Measurements from ENCODE around the gene ZNF691.

The ZNF691 gene

DNA sequence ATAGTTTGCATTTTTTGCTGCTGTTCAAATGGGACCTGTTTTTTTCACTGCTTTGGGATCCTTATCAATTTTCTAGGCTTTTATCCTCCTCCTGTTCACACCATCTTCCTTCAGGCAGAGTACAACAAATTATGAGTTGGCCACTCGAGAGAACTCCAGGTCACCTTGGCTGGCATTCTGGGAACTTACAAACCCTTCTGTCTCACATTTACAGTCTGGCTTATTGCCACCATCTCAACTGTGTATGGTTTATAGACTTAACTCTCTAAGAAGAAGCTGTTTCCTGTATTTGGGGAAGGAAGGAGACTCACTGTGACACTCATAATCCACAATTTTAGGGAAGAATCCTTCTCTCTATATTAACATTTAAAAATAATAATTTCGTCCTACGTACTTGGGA lies 5.4 kb upstream of the ZNF691 start:
- TF ChIP-seq, protein P1, sequence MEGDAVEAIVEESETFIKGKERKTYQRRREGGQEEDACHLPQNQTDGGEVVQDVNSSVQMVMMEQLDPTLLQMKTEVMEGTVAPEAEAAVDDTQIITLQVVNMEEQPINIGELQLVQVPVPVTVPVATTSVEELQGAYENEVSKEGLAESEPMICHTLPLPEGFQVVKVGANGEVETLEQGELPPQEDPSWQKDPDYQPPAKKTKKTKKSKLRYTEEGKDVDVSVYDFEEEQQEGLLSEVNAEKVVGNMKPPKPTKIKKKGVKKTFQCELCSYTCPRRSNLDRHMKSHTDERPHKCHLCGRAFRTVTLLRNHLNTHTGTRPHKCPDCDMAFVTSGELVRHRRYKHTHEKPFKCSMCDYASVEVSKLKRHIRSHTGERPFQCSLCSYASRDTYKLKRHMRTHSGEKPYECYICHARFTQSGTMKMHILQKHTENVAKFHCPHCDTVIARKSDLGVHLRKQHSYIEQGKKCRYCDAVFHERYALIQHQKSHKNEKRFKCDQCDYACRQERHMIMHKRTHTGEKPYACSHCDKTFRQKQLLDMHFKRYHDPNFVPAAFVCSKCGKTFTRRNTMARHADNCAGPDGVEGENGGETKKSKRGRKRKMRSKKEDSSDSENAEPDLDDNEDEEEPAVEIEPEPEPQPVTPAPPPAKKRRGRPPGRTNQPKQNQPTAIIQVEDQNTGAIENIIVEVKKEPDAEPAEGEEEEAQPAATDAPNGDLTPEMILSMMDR (conservative IDR thresholded peaks at IDR 0.05; ENCODE audit: low read length): no peak
- TF ChIP-seq EZH2phosphoT487 (IDR thresholded peaks at IDR 0.05; ENCODE audit: borderline replicate concordance): no peak
- H3K4me2 ChIP-seq (ENCODE audit: low read depth, low read length, poor library complexity, severe bottlenecking): no peak overlapping the region
- no peaks in the 10 kb centered on the region for H3K9me3 ChIP-seq (ENCODE audit: insufficient read depth, low read depth, low read length)
- H3K79me2 ChIP-seq (ENCODE audit: insufficient read depth, low read length): no peaks in the 10 kb centered on the region
- H4K20me1 ChIP-seq (ENCODE audit: insufficient read depth, low read length, poor library complexity, severe bottlenecking): no peaks in the 10 kb centered on the region
- H3K9ac ChIP-seq (ENCODE audit: low read depth, low read length, poor library complexity, severe bottlenecking): no peak overlapping the region
- H3K36me3 ChIP-seq (ENCODE audit: insufficient read depth, low read length): no peaks in the 10 kb centered on the region
- H3K4me1 ChIP-seq (ENCODE audit: insufficient read depth, low read length, poor library complexity, severe bottlenecking): peaks cover 4% of the 10 kb centered on the region
- no peak overlapping the region for H3K4me3 ChIP-seq (ENCODE audit: low read length, poor library complexity, severe bottlenecking)
- H3F3A ChIP-seq (ENCODE audit: low read depth): no peaks in the 10 kb centered on the region
- H3K27me3 ChIP-seq (ENCODE audit: insufficient read depth, low read length, poor library complexity, severe bottlenecking): no peaks in the 10 kb centered on the region
- H3K9me2 ChIP-seq (replicated peaks; ENCODE audit: low read depth, low read length): no peaks in the 10 kb centered on the region
- no peak overlapping the region for H2AFZ ChIP-seq (ENCODE audit: low read length)

DNA sequence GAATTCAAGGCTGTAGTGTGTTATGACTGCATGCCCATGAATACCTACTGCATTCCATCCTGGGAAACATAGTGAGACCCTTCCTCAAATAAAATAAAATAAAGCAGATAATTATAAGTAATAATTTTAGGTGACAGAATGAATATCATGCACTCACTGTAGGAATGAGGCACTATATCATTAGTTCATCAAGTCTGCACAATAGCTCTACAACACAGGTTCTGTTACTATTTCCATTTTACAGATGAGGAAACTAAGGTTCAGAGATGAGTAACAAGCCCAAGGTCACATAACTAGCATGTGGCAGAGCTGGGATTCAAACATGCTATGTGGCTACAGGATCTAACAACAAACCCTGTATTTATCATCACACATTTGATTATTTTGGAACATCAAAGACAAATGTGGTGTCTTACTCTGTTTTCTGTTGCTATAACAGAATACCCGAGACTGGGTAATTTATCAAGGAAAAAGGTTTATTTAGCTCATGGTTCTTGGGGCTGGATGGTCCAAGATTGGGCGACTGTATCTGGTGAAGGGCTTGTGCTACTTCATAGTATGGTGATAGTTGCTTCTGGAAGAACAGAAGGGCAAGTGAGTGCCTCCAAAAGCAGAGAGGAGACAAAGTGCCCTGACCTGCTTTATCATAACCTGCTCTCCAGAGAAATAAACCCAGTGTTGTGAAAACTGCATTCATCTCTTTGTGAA lies 4.8 kb upstream of the ZNF691 start:
- Histone ChIP-seq H3K4me3 (ENCODE audit: low read length, poor library complexity, severe bottlenecking) (no peak overlapping the region), H3K9me3 (ENCODE audit: insufficient read depth, low read depth, low read length) (no peaks in the 10 kb centered on the region), H3K36me3 (ENCODE audit: insufficient read depth, low read length) (no peaks in the 10 kb centered on the region), H4K20me1 (ENCODE audit: insufficient read depth, low read length, poor library complexity, severe bottlenecking) (no peaks in the 10 kb centered on the region), H3K9ac (ENCODE audit: low read depth, low read length, poor library complexity, severe bottlenecking) (no peak overlapping the region), H3F3A (ENCODE audit: low read depth) (no peaks in the 10 kb centered on the region), H3K4me1 (ENCODE audit: insufficient read depth, low read length, poor library complexity, severe bottlenecking) (peaks cover 5% of the 10 kb centered on the region), H3K9me2 (replicated peaks; ENCODE audit: low read depth, low read length) (no peaks in the 10 kb centered on the region), H3K27me3 (ENCODE audit: insufficient read depth, low read length, poor library complexity, severe bottlenecking) (no peaks in the 10 kb centered on the region), H3K4me2 (ENCODE audit: low read depth, low read length, poor library complexity, severe bottlenecking) (no peak overlapping the region), H3K79me2 (ENCODE audit: insufficient read depth, low read length) (peaks cover 1% of the 10 kb centered on the region; the same call in 1 of the 2 replicates), H2AFZ (ENCODE audit: low read length) (no peak overlapping the region)
- TF ChIP-seq, protein P1 (conservative IDR thresholded peaks at IDR 0.05; ENCODE audit: low read length): no peak
- no peak for TF ChIP-seq EZH2phosphoT487 (IDR thresholded peaks at IDR 0.05; ENCODE audit: borderline replicate concordance)

DNA sequence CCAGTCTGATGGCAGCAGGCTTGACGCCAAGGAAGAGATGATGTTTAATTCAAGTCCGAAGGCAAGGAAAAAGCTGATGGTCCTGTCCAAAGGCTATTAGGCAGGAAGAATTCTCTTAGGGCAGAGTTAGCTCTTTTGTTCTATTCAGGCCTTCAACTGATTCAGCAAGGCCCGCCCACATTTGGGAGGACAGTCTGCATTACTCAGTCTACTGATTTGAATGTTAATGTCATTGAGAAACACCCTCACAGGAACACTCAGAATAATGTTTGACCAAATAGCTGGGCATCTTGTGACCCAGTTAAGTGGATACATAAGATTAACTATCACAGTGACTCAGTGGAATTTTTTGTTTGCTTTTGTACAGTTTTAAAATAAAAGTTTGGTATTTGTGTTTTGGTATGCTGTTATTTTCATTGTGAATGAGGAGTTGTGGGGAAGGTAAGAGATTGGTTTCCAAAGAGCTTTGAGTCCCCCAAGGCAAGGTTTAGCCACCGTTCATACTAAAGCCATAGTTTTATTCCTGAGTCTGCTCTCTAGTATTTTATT lies 1.7 kb upstream of the ZNF691 start:
- H3K9ac ChIP-seq (ENCODE audit: low read depth, low read length, poor library complexity, severe bottlenecking): no peak overlapping the region
- peaks cover 15% of the 10 kb centered on the region for H4K20me1 ChIP-seq (ENCODE audit: insufficient read depth, low read length, poor library complexity, severe bottlenecking)
- no peaks in the 10 kb centered on the region for H3F3A ChIP-seq (ENCODE audit: low read depth)
- H3K9me2 ChIP-seq (replicated peaks; ENCODE audit: low read depth, low read length): no peaks in the 10 kb centered on the region
- H3K36me3 ChIP-seq (ENCODE audit: insufficient read depth, low read length): no peaks in the 10 kb centered on the region
- no peaks in the 10 kb centered on the region for H3K9me3 ChIP-seq (ENCODE audit: insufficient read depth, low read depth, low read length)
- TF ChIP-seq, protein P1 (conservative IDR thresholded peaks at IDR 0.05; ENCODE audit: low read length): no peak
- H3K4me2 ChIP-seq (ENCODE audit: low read depth, low read length, poor library complexity, severe bottlenecking): no peak overlapping the region
- H3K4me3 ChIP-seq (ENCODE audit: low read length, poor library complexity, severe bottlenecking): no peak overlapping the region
- peaks cover 28% of the 10 kb centered on the region for H3K79me2 ChIP-seq (ENCODE audit: insufficient read depth, low read length)
- no peak overlapping the region for H2AFZ ChIP-seq (ENCODE audit: low read length)
- peaks cover 27% of the 10 kb centered on the region for H3K4me1 ChIP-seq (ENCODE audit: insufficient read depth, low read length, poor library complexity, severe bottlenecking)
- H3K27me3 ChIP-seq (ENCODE audit: insufficient read depth, low read length, poor library complexity, severe bottlenecking): no peaks in the 10 kb centered on the region
